ENCODE results near the gene BMPR2.

Gene BMPR2

DNA sequence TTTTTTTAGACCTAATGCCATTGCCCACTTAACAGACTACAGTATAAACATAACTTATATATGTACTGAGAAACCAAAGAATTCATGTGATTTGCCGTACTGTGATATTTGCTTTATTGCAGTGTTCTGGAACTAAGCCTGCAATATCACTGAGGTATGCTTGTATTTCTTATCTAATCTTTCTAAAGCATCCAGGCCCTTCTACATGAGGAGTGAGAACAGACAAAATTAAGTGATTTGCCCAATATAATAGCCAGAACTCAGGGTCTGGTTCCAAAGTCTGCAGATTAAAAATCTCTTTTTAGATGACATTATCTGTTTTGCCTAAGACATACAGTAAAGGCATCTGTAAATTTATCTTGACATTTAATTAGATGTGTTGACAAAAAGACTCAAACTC lies 41.9 kb downstream of the BMPR2 start:
- TF ChIP-seq, protein P1, sequence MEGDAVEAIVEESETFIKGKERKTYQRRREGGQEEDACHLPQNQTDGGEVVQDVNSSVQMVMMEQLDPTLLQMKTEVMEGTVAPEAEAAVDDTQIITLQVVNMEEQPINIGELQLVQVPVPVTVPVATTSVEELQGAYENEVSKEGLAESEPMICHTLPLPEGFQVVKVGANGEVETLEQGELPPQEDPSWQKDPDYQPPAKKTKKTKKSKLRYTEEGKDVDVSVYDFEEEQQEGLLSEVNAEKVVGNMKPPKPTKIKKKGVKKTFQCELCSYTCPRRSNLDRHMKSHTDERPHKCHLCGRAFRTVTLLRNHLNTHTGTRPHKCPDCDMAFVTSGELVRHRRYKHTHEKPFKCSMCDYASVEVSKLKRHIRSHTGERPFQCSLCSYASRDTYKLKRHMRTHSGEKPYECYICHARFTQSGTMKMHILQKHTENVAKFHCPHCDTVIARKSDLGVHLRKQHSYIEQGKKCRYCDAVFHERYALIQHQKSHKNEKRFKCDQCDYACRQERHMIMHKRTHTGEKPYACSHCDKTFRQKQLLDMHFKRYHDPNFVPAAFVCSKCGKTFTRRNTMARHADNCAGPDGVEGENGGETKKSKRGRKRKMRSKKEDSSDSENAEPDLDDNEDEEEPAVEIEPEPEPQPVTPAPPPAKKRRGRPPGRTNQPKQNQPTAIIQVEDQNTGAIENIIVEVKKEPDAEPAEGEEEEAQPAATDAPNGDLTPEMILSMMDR (conservative IDR thresholded peaks at IDR 0.05; ENCODE audit: low read depth, low read length) = no peak
- DNase-seq (ENCODE audit: low read depth) = no peak
- no peak overlapping the region for H3K4me3 ChIP-seq (ENCODE audit: low read length)

DNA sequence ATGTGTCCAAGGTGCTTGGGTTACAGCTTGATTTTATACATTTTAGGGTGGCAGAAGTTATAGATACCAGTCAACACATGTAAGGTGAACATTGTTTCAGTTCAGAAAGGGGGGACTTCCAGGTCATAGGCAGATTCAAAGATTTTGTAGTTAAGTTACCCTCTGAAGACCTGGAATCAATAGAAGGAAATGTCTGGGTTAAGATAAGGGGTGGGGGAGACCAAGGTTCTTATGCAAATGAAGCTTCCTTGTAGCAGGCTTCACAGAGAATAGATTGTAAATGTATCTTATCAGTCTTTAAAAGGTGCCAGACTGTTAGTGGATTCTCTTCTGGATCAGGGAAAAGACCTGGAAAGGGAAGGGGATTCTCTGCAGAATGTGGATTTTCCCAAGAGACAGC lies 42.4 kb downstream of the BMPR2 start:
- no peak overlapping the region for H3K4me3 ChIP-seq (ENCODE audit: low read length)
- DNase-seq (ENCODE audit: low read depth) = no peak
- TF ChIP-seq, protein P1 (conservative IDR thresholded peaks at IDR 0.05; ENCODE audit: low read depth, low read length) = no peak

DNA sequence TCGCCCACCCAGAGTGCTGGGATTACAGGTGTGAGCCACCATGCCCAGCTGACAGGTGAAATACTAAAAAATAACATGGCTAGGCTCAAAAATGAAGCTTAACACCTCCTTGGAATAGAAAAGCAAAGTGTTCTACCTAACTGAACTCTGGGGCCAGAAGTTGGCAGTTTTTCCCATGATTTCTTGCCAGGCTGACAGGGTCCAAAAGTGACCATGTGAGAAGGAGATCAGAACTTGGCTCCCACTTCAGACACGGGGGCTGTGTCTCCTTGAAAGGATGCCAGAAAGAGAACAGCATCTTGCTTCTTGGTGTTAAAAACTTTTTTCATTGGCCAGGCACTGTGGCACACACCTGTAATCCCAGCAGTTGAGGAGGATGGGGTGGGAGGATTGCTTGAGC lies 47.0 kb downstream of the BMPR2 start:
- TF ChIP-seq, protein P1 (conservative IDR thresholded peaks at IDR 0.05; ENCODE audit: low read depth, low read length) = no peak
- no peak overlapping the region for H3K4me3 ChIP-seq (ENCODE audit: low read length)
- DNase-seq (ENCODE audit: low read depth) = no peak

DNA sequence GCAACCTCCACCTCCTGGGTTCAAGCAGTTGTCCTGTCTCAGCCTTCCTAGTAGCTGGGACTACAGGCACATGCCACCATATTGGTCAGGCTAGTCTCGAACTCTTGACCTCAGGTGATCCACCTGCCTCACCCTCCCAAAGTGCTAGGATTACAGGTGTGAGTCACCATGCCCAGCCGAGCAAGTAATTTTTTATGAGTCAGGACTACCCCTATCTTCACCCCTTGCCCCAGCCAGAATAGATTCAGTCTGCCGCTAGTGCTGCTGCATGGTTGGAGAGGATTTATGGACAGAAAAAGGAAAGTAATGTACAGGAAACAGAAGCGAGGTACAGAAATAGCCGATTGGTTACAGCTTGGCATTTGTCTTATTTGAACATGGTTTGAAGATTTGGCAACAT lies 48.9 kb downstream of the BMPR2 start:
- no peak for DNase-seq (ENCODE audit: low read depth)
- TF ChIP-seq, protein P1 (conservative IDR thresholded peaks at IDR 0.05; ENCODE audit: low read depth, low read length) = no peak
- H3K4me3 ChIP-seq (ENCODE audit: low read length) = no peak overlapping the region

DNA sequence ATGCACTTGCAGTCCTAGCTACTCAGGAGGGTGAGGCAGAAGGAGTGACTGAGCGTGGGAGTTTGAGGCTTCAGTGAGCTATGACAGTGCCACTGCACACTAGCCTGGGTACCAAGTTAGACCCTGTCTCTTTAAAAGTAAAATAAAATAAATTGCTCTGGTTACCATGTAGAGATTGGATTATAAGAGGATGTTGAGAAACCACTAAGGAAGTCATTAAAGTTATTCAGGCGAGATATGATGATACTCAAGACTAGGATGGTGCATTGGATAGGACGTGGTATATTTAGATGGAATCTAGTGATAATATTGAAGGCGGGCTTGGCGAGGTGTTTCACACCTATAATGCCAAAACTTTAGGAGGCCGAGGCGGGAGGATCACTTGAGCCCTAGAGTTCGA lies 50.6 kb downstream of the BMPR2 start:
- no peak for DNase-seq (ENCODE audit: low read depth)
- TF ChIP-seq, protein P1 (conservative IDR thresholded peaks at IDR 0.05; ENCODE audit: low read depth, low read length) = no peak
- no peak overlapping the region for H3K4me3 ChIP-seq (ENCODE audit: low read length)

DNA sequence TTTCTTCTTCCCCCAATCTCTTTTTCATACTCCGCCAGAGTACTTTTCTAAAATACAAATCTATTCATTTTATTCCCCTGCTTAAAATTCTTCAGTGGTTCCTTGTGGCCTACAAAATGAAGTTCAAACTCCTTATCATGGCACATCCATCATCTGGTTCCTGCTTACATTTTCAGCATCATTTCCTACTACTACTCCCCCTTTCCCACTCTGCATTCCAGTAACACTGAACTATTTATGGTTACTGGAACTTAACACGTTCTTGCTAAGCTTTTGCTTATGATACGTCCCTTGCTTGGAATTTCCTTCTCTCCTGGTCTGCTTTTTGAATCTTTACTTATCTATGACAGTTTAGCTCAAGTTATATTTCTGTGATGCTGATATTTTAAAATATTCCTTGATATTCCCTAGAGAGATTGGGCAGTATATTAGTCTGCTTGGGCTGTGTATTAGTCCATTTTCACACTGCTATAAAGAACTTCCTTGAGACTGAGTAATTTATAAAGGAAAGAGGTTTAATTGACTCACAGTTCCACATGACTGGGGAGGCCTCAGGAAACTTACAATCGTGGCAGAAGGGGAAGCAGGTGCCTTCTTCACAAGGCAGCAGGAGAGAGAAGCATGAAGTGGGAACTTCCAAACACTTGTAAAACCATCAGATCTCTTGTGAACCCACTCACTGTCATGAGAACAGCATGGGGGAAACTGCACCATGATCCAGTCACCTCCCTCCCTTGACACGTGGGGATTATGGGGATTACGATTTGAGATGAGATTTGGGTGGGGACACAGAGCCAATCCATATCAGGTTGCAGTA lies 53.2 kb downstream of the BMPR2 start:
- TF ChIP-seq, protein P1 (conservative IDR thresholded peaks at IDR 0.05; ENCODE audit: low read depth, low read length) = no peak
- no peak overlapping the region for H3K4me3 ChIP-seq (ENCODE audit: low read length)
- peak; percentile 31 for DNase-seq (ENCODE audit: low read depth)

DNA sequence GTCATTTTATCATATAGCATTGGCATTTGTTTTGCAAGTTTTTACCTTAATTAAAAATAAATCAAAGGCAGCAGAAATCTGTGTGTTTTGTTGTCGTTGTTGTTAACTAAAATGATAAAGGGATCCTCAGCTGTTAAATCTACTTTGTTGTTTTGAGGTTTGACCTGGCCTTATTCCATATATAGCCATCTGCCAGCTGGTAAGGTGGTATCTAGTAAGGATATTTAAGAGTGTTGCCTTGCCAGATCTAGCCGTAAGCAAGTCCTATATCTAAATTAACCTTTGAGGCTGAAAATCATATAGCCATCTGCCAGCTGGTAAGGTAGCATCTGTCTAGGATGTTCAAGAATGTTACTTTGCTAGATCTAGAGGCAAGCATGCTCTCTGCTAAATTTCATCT lies 56.6 kb downstream of the BMPR2 start:
- H3K4me3 ChIP-seq (ENCODE audit: low read length) = no peak overlapping the region
- TF ChIP-seq, protein P1 (conservative IDR thresholded peaks at IDR 0.05; ENCODE audit: low read depth, low read length) = no peak
- no peak for DNase-seq (ENCODE audit: low read depth)
